Osteoblast (primary cell): ENCODE data around the gene C2CD4D. TPM values are rescaled to one million over a fixed set of nuclear protein-coding genes. Genes with fewer than 3 reads are reported as not detected.

Experiments used
- DNase-seq: peaks from one replicate; pipeline ENCODE4 v3.0.0; 2011; ENCODE audit warnings: low spot score, mixed read lengths; ENCODE audit not compliant: insufficient read length; ENCODE audit errors: missing footprints
- H2AFZ ChIP-seq: 2 replicates; pipeline ENCODE4 v1.6.0; 2011; ENCODE audit warnings: mild to moderate bottlenecking, low read length
- H3K27ac ChIP-seq: 2 replicates; pipeline ENCODE4 v1.5.1; 2011; ENCODE audit warnings: mild to moderate bottlenecking, low read depth, low read length, moderate library complexity
- H3K27me3 ChIP-seq: 2 replicates; pipeline ENCODE4 v1.6.0; 2012; ENCODE audit warnings: mild to moderate bottlenecking, control low read depth, inconsistent platforms, low read length, moderate library complexity; ENCODE audit not compliant: insufficient read depth
- H3K36me3 ChIP-seq: 2 replicates; pipeline ENCODE4 v1.5.1; 2011; ENCODE audit warnings: mild to moderate bottlenecking, low read length, control low read depth, moderate library complexity; ENCODE audit not compliant: insufficient read depth
- H3K4me1 ChIP-seq: 2 replicates; pipeline ENCODE4 v1.5.1; 2011; ENCODE audit warnings: mild to moderate bottlenecking, low read length, control low read depth, moderate library complexity; ENCODE audit not compliant: insufficient read depth
- H3K4me2 ChIP-seq: 2 replicates; pipeline ENCODE4 v1.6.0; 2011; ENCODE audit warnings: mild to moderate bottlenecking, low read length; ENCODE audit not compliant: insufficient read depth
- H3K4me3 ChIP-seq: fragments of 200-600 bp; sonication (generic); 3 replicates; pipeline ENCODE4 v1.5.1; 2012; ENCODE audit warnings: mild to moderate bottlenecking, low read length, inconsistent platforms; ENCODE audit not compliant: insufficient read depth
- H3K79me2 ChIP-seq: 2 replicates; pipeline ENCODE4 v1.6.0; 2012; ENCODE audit warnings: mild to moderate bottlenecking, low read length, control low read depth, inconsistent platforms; ENCODE audit not compliant: insufficient read depth
- H3K9me3 ChIP-seq: 2 replicates; pipeline ENCODE4 v1.5.1; 2011; ENCODE audit warnings: low read depth, low read length, control low read depth
- H4K20me1 ChIP-seq: 2 replicates; pipeline ENCODE4 v1.6.0; 2012; ENCODE audit warnings: mild to moderate bottlenecking, low read length, control low read depth; ENCODE audit not compliant: insufficient read depth
- CTCF ChIP-seq: IDR thresholded peaks from 2 replicates; pipeline ENCODE4 v1.5.1; 2011; ENCODE audit warnings: mild to moderate bottlenecking, low read depth, low read length, moderate library complexity; ENCODE audit errors: extremely low read depth
- total RNA-seq: library from RNA; depleted of rRNA; stranded (reverse); fragments of >200 nt; gene quantifications from 2 replicates; pipeline ENCODE4 v1.2.3, GENCODE V29; 2012

Gene C2CD4D
- total RNA-seq, 1 donor, result not detected

DNA sequence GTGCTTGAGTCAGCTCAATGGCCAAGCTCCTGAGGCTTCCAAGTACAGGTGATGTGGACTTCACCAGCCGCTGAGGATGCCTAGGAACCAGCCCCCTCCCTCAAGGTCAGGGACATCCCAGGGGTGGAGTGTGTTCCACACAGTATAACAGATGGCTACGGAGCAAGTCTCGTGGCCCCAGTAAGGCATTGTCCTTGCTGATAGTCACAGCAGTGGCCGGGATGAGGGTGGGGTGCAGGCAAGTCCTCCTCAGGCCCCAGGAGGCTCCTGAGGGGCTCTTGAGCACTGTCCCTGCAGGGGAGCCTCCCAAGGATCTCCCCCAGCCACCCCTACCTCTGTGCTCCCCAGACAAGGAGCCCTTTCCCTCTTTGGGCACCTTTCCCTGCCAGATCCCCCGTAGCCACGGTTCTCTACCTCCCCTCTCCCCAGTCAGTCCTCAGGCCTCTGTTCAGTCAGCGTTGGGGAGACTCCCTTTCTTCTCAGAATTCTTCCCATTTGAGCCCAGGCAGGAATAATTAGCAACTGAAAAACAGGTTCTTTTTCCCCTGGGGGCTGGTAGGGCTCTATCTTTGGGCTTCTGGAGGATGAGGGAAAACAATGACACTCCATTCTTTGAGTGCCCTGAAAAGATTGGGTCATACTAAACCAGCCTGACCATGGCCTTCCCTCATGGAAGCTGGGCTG, 21.0 kb upstream of the C2CD4D start:
- Histone ChIP-seq H3K27ac (no peak overlapping the region), H2AFZ (no peak overlapping the region)
- no peak for DNase-seq

DNA sequence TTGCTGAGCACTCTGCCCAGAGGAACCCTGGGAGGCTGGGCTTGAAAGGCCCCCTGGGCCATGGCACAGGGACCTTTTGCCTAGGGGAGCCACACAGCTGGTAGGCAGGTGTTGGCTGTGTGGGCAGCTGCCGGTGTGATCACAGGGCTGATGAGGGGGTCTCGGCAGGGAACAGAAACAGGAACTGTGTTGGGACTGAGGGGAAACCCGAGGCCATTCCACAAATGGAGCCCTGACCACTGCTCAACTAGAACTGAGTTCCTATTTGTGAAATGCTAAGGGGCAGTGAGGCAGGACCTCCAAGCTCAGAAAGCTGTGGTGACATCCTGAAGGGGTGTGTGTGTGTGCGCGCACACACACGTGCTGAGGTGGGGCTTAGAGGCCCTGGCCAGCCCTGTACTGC, 20.3 kb upstream of the C2CD4D start:
- Histone ChIP-seq H3K27ac (no peak overlapping the region), H3K27me3 (no peaks in the 10 kb centered on the region), H3K79me2 (no peaks in the 10 kb centered on the region), H4K20me1 (no peaks in the 10 kb centered on the region), H3K4me1 (no peaks in the 10 kb centered on the region), H3K4me3 (no peak overlapping the region), H3K4me2 (no peak overlapping the region), H2AFZ (no peak overlapping the region), H3K9me3 (no peaks in the 10 kb centered on the region), H3K36me3 (no peaks in the 10 kb centered on the region)
- DNase-seq, result peak; percentile 41
- no peak for TF ChIP-seq CTCF

More for the DNA sequence above, 21.0 kb upstream of the C2CD4D start:
- Histone ChIP-seq H3K4me2 (no peak overlapping the region), H3K36me3 (no peaks in the 10 kb centered on the region), H4K20me1 (no peaks in the 10 kb centered on the region), H3K79me2 (no peaks in the 10 kb centered on the region), H3K27me3 (peaks cover 5% of the 10 kb centered on the region), H3K4me1 (no peaks in the 10 kb centered on the region), H3K4me3 (no peak overlapping the region), H3K9me3 (no peaks in the 10 kb centered on the region)
- TF ChIP-seq CTCF, result no peak

- no peak for TF ChIP-seq CTCF
- Histone ChIP-seq H3K27ac (no peak overlapping the region), H2AFZ (peak overlapping the region; percentile 21), H3K4me2 (no peak overlapping the region), H3K4me1 (no peaks in the 10 kb centered on the region), H3K79me2 (no peaks in the 10 kb centered on the region), H3K27me3 (no peaks in the 10 kb centered on the region), H3K36me3 (no peaks in the 10 kb centered on the region), H3K9me3 (no peaks in the 10 kb centered on the region), H3K4me3 (no peak overlapping the region), H4K20me1 (no peaks in the 10 kb centered on the region)
- peak; percentile 88 for DNase-seq
Measured at GRCh38 chr1:151858886-151859665, 19.5 kb upstream of the C2CD4D start.
